ENCODE measurements around the gene TRPM1.

TRPM1 gene

DNA sequence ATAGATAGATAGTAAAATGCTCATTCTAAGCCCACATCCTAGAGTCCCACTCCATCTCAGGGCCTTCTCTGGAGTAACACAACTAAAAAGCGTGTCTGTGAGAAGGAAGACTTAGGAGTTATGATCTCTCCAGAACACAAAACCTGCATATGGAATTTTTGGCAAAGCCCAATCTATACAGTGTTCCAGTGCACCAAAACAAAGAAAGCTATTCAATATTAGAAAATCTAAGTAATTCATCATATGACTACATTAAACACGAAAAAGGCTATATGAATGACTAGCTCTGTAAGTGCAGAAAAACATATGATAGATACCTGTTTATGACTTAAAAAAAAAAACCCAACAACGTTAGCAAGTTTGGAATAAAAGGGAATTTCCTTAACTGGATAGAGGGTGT, 137.8 kb downstream of the TRPM1 start:
- no peak for DNase-seq (ENCODE audit: low read depth)

DNA sequence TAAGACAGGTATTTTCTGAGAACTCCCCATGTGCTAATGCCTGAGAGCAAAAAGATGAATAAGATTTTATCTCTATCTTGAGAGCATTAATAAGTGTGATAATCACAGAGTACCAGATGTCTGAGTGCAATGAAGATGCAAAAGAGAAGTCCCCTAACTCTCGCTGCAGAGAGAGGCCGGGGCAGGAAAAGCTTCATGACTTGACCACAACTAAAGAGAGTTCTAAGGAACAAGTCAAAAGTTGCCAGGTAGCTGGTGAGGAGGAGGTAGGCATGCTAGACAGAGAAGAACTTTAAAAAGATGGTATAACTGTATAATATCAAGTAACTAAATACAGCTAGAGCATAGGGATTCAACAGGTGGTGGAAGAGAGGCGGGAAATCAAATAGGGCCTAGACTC, 138.9 kb downstream of the TRPM1 start:
- DNase-seq (ENCODE audit: low read depth), result no peak

DNA sequence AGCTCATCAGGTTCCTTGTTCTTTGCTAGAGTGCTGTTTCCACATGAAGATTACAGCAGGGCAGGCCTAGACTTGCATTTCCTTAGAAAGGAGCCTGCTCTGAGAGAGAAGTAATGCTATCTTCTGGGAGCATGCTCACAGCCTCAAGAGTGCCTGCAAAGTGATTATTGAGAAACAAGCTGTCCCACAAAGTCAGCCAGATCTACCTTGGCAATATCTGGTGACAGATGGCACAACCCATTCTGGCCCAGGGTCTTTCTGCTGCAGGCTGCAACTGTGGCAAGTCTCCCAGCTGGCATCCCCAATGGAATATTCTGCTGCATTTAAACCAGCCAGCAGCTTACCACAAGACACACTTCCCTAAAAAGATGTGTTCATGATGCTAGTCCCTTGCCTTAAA, 139.4 kb downstream of the TRPM1 start:
- no peak for DNase-seq (ENCODE audit: low read depth)

DNA sequence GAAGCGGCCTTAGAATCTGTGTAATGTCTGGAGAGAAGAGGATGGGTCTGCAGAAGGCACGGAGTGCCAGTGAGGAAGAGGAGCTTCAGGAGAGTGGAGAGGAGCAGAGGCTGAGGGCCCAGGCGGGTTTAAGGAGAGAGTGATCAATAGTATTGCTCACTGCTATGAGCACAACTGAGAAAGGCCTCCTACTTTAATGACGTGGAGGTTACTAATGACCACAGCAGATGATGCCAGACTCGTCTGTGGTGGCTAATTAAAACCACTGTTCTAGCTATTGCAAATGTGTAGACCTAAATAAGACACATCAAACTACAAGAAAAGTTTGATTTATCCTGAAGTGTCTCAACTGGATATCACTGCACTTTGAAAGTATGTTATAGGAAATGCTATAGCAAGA, 143.3 kb downstream of the TRPM1 start:
- no peak for DNase-seq (ENCODE audit: low read depth)

DNA sequence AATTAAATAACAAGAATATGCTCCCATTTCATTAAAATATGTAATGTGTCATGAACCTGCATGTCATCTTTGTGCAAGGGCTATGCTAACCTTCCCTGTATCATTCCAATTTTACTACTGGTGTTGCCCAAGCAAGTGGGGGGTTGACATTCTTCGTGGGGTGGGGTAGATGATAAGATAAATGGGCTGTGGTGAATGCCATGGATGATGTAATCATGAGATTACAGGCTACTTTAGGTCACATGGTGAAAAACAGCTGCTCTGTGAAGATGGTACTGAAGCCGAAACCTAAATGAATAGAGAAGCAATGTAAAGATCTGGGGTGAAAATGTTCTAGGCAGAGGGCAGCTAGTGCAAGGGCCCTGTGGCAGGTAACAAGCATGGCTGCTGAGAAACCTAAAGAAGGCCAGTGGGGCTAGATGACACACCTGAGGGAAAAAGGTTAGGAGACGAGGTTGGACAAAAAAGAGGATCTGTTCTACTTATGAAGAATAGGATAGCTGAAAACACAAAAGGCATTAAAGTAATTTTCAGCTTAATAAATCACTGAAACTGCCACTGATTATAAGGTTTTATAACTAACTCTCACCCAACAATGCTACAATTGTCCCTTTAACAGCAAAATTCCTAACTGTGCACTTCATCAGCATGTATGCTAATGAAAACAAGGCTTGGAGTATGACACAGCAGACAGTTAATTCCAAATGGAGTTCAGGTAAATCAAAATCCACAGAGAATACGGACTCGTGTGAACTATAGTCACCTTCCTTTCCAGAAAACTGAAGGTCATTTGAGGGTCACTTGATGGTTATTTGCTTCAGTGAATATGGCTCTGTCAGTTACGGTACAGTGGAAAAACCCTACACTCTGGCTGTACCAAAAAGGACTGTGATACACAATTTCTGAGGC, 145.1 kb downstream of the TRPM1 start:
- no peak for DNase-seq (ENCODE audit: low read depth)

DNA sequence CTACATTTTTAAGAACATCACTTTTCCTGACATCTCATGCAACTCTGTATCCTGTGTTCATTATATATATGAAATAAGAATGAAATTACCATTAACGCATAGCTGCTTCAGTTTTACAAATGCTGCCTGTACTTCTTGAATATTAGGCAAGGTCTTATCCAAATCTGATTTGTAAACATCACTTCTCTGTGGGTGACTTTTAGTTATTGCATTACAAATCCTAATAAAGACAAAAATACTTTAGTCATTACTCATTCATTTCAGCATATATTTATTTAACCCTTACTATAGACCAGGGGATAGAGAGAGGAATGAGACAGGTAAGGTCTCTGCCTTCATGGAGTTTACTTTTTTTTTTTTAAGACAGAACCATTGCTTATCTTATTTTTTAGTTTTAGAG, 146.9 kb downstream of the TRPM1 start:
- DNase-seq (ENCODE audit: low read depth), result no peak

DNA sequence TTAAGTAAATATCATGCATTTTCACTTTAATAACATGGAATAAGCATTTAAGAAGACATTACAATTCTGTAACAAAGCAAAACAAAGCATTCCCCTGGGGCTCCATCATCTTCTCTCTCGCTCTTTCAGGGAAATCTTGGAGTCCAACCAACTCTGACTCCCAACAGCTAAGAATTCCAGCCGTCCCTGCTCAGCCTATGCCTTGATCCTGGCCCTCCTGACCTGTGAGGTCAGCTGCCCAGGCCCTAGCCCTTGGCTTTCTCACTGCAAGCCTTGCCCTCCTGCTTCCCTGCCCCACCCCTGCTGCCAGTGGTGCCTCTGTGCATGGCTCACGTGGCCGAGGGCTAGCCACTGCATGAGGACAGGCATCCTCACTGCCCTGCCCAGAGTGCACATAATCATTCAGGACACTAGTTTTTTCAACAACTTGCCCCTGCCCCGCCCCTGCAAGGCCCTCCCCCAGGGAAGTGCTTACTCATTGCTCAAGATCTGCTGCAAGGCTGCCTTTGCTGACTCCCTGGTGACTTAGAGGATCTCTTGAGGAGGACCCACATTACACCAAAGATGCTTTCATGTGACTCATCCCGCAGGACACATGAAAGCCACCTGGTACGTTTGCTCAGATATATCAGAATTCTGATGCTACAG, 147.7 kb downstream of the TRPM1 start:
- DNase-seq (ENCODE audit: low read depth), result no peak

DNA sequence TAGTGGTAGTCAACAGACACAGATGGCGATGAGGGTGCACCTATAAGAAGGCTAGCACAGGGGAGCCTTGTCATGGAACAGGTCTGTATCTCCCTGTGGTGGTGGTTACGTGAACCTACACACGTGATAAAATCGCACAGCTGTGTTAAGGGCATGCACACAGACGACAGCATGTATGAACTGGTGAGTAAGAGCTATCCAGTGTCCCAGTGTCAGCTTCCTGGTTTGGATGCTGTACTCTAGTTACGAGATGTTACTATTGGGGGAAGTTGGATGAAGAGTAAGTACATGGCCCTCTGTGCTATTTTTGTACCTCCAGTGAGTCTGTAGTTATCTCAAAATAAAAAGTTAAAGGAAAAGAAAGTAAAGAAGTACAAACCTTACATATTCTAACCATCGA, 148.3 kb downstream of the TRPM1 start:
- no peak for DNase-seq (ENCODE audit: low read depth)
